HG02885 (cell line): ENCODE measurements around the gene KTN1.

ENCODE experiments used
- ATAC-seq: cut with Tn5 transposase; IDR thresholded peaks from one replicate; pipeline ENCODE4 v1.9.1; 2021; ENCODE audit warnings: mild to moderate bottlenecking; ENCODE audit not compliant: unreplicated experiment, poor library complexity

Gene KTN1

GRCh38 chr14:55706365-55706684 lies 126.3 kb downstream of the KTN1 start:
- ATAC-seq: no peak

GRCh38 chr14:55706893-55707292 lies 126.9 kb downstream of the KTN1 start:
- no peak for ATAC-seq

- ATAC-seq: no peak
Observed at GRCh38 chr14:55707365-55707804, 127.4 kb downstream of the KTN1 start.

GRCh38 chr14:55710506-55711041 lies 130.6 kb downstream of the KTN1 start:
- ATAC-seq: no peak

GRCh38 chr14:55711175-55711811 lies 131.3 kb downstream of the KTN1 start:
- ATAC-seq: no peak

GRCh38 chr14:55712491-55712890 lies 132.5 kb downstream of the KTN1 start:
- ATAC-seq: no peak

- no peak for ATAC-seq
Observed at GRCh38 chr14:55713486-55713885, 133.5 kb downstream of the KTN1 start.

GRCh38 chr14:55715889-55716288 lies 135.9 kb downstream of the KTN1 start:
- peak; percentile 93 for ATAC-seq

- ATAC-seq: no peak
Observed at GRCh38 chr14:55717621-55718020, 137.6 kb downstream of the KTN1 start.

- no peak for ATAC-seq
Observed at GRCh38 chr14:55718551-55718950, 138.5 kb downstream of the KTN1 start.

- ATAC-seq: no peak
Observed at GRCh38 chr14:55720796-55721195, 140.8 kb downstream of the KTN1 start.

GRCh38 chr14:55721353-55721752 lies 141.3 kb downstream of the KTN1 start:
- ATAC-seq: no peak

GRCh38 chr14:55722054-55722453 lies 142.0 kb downstream of the KTN1 start:
- no peak for ATAC-seq

GRCh38 chr14:55724736-55725135 lies 144.7 kb downstream of the KTN1 start:
- peak; percentile 62 for ATAC-seq

- no peak for ATAC-seq
Observed at GRCh38 chr14:55730592-55731310, 150.7 kb downstream of the KTN1 start.

GRCh38 chr14:55731311-55731872 lies 151.4 kb downstream of the KTN1 start:
- no peak for ATAC-seq

GRCh38 chr14:55731881-55732498 lies 152.0 kb downstream of the KTN1 start:
- no peak for ATAC-seq

GRCh38 chr14:55733599-55733998 lies 153.6 kb downstream of the KTN1 start:
- no peak for ATAC-seq
